SU-DHL-6 (cell line): ENCODE results near the gene RPL10.

ENCODE experiments used
- H2AFZ ChIP-seq: fragments of 200-600 bp; sonication (generic); 2 replicates; pipeline ENCODE4 v1.6.1; 2014; ENCODE audit warnings: low read depth, mild to moderate bottlenecking, moderate library complexity, mixed read lengths, antibody characterized with exemption, low read length; ENCODE audit not compliant: severe bottlenecking
- H3F3A ChIP-seq: fragments of 200-600 bp; shearing (Covaris generic); 2 replicates; pipeline ENCODE4 v1.6.0; 2016; ENCODE audit warnings: antibody characterized with exemption, mild to moderate bottlenecking; ENCODE audit not compliant: insufficient read depth
- H3K27ac ChIP-seq: fragments of 200-600 bp; sonication (generic); 2 replicates; pipeline ENCODE4 v1.5.1; 2016; ENCODE audit warnings: low read depth, mild to moderate bottlenecking, low read length, moderate library complexity, mixed read lengths
- H3K27me3 ChIP-seq: fragments of 200-600 bp; sonication (generic), shearing (Covaris generic); 2 replicates; pipeline ENCODE4 v1.6.0; 2014; ENCODE audit warnings: mild to moderate bottlenecking, low read length
- H3K36me3 ChIP-seq: fragments of 200-600 bp; sonication (generic); 2 replicates; pipeline ENCODE4 v1.6.1; 2014; ENCODE audit warnings: mild to moderate bottlenecking, low read length, mixed read lengths
- H3K4me2 ChIP-seq: fragments of 300-600, 200-600 bp; shearing (Covaris generic), sonication (generic); 2 replicates; pipeline ENCODE4 v1.6.0; 2014; ENCODE audit warnings: low read length, low read depth, mild to moderate bottlenecking; ENCODE audit not compliant: poor library complexity, severe bottlenecking
- H3K4me3 ChIP-seq: fragments of 200-600 bp; sonication (generic); 2 replicates; pipeline ENCODE4 v1.5.1; 2014; ENCODE audit warnings: antibody characterized with exemption, low read length, mild to moderate bottlenecking, mixed read lengths; ENCODE audit not compliant: insufficient read depth, poor library complexity, severe bottlenecking
- H3K79me2 ChIP-seq: fragments of 200-600 bp; sonication (generic); 2 replicates; pipeline ENCODE4 v1.6.1; 2014; ENCODE audit warnings: mild to moderate bottlenecking, low read length, moderate library complexity; ENCODE audit not compliant: insufficient read depth
- H3K9ac ChIP-seq: fragments of 200-600 bp; sonication (generic); 2 replicates; pipeline ENCODE4 v1.7.0; 2014; ENCODE audit warnings: mild to moderate bottlenecking, low read length
- H3K9me2 ChIP-seq: fragments of 200-600 bp; sonication (generic); replicated peaks from 2 replicates; pipeline ENCODE4 v1.6.1; 2014; ENCODE audit warnings: low read length; ENCODE audit not compliant: insufficient read depth
- H3K9me3 ChIP-seq: fragments of 200-600 bp; sonication (generic); 2 replicates; pipeline ENCODE4 v1.6.1; 2014; ENCODE audit warnings: low read length, mixed read lengths; ENCODE audit not compliant: insufficient read depth
- H4K20me1 ChIP-seq: fragments of 200-600 bp; sonication (generic); 2 replicates; pipeline ENCODE4 v1.6.1; 2014; ENCODE audit warnings: low read depth, mild to moderate bottlenecking, antibody characterized with exemption, low read length, moderate library complexity, mixed read lengths
- CTCF ChIP-seq: fragments of 200-600 bp; sonication (generic); IDR thresholded peaks from one replicate; pipeline ENCODE4 v1.5.1; 2017; ENCODE audit warnings: antibody characterized with exemption, mild to moderate bottlenecking, low read length, moderate library complexity; ENCODE audit not compliant: insufficient read depth, poor library complexity, severe bottlenecking
- EZH2phosphoT487 ChIP-seq: fragments of 200-600 bp; sonication (generic), shearing (Covaris generic); conservative IDR thresholded peaks from 2 replicates; pipeline ENCODE4 v1.6.1; 2018; ENCODE audit warnings: mild to moderate bottlenecking, antibody characterized with exemption, low read length, moderate library complexity, mixed read lengths

RPL10 gene

DNA sequence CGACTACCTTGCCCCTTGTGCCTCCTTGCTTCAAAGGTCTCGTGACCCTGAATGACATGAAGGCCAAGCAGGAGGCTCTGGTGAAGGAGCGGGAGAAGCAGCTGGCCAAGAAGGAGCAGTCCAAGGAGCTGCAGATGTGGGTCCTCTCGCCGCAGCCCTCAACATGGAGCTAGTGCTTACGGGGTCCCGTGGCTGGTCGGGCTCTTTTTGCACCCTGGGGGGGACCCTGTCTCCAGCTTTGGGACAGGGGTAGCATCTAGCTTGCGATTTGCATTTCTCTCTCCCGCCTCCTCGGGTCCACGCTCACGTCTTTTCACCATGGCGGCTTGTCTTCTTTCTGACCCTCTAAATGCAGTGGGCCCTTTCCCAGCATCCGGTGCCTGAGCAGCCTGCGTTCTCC is 47.6 kb downstream of the RPL10 start:
- no peaks in the 10 kb centered on the region; the same call in 1 of the 2 replicates for H3K79me2 ChIP-seq
- H3K27me3 ChIP-seq: no peaks in the 10 kb centered on the region
- H3K4me3 ChIP-seq: no peak overlapping the region
- TF ChIP-seq CTCF (no peak), EZH2phosphoT487 (no peak)
- no peaks in the 10 kb centered on the region for H3K9me2 ChIP-seq
- H3K4me2 ChIP-seq: no peak overlapping the region
- H4K20me1 ChIP-seq: no peaks in the 10 kb centered on the region
- H2AFZ ChIP-seq: no peak overlapping the region
- H3K9ac ChIP-seq: no peak overlapping the region
- no peak overlapping the region for H3K27ac ChIP-seq
- H3K36me3 ChIP-seq: no peaks in the 10 kb centered on the region
- no peaks in the 10 kb centered on the region for H3K9me3 ChIP-seq
- H3F3A ChIP-seq: 0 out of 2 replicates have a peak, but pooled peaks cover 5% of the 10 kb centered on the region

DNA sequence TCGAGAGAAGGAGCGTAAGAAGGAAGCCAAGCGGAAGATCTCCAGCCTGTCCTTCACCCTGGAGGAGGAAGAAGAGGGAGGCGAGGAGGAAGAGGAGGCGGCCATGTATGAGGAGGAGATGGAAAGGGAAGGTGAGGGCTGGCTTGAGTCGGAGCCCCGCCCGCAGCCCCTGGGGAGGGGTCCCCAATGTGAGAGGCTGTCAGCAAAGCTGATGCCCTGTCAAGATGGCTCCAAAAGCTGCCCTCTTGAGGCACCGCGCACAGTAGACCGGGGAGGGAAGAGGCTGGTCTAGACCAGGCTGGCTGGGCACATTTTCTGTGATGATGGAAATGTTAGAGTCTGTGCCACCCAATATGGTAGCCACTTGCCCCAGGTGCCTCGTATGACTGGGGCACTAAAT is 48.3 kb downstream of the RPL10 start:
- Histone ChIP-seq H3K9ac (no peak overlapping the region), H3K9me2 (no peaks in the 10 kb centered on the region), H3K4me3 (no peak overlapping the region), H3K36me3 (no peaks in the 10 kb centered on the region), H2AFZ (no peak overlapping the region), H3F3A (0 out of 2 replicates have a peak, but pooled peaks cover 5% of the 10 kb centered on the region), H3K27me3 (no peaks in the 10 kb centered on the region), H4K20me1 (no peaks in the 10 kb centered on the region), H3K4me2 (no peak overlapping the region), H3K27ac (no peak overlapping the region), H3K79me2 (no peaks in the 10 kb centered on the region; the same call in 1 of the 2 replicates), H3K9me3 (no peaks in the 10 kb centered on the region)
- TF ChIP-seq EZH2phosphoT487: no peak
- TF ChIP-seq CTCF: no peak

DNA sequence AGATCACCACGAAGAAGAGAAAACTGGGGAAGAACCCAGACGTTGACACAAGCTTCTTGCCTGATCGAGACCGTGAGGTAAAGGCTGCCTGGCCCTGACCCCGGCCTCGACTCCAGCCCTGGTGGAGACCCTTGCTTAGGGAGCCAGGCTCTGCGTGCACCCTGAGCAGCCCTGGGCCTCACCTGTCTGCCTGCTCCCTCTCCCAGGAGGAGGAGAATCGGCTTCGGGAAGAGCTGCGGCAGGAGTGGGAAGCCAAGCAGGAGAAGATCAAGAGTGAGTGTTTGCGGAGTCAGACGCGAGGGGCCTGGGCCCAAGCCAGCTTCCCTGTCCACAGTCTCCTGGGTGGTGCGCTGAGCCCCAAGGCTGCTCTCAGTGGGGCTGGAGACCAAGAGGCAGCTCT is 50.3 kb downstream of the RPL10 start:
- H3K36me3 ChIP-seq: no peaks in the 10 kb centered on the region
- no peak overlapping the region for H2AFZ ChIP-seq
- no peaks in the 10 kb centered on the region for H3K9me2 ChIP-seq
- TF ChIP-seq CTCF (no peak), EZH2phosphoT487 (no peak)
- no peaks in the 10 kb centered on the region for H4K20me1 ChIP-seq
- H3K27ac ChIP-seq: no peak overlapping the region
- no peaks in the 10 kb centered on the region for H3K27me3 ChIP-seq
- H3K9ac ChIP-seq: no peak overlapping the region
- H3K4me2 ChIP-seq: no peak overlapping the region
- no peaks in the 10 kb centered on the region; the same call in 1 of the 2 replicates for H3K79me2 ChIP-seq
- no peaks in the 10 kb centered on the region for H3K9me3 ChIP-seq
- H3K4me3 ChIP-seq: no peak overlapping the region
- 0 out of 2 replicates have a peak, but pooled peaks cover under 1% of the 10 kb centered on the region for H3F3A ChIP-seq
